ENCODE measurements around the gene C1D.

GRCh38 chr2:68104111-68104835 is 41.5 kb upstream of the C1D start:
- TF ChIP-seq, protein P1, sequence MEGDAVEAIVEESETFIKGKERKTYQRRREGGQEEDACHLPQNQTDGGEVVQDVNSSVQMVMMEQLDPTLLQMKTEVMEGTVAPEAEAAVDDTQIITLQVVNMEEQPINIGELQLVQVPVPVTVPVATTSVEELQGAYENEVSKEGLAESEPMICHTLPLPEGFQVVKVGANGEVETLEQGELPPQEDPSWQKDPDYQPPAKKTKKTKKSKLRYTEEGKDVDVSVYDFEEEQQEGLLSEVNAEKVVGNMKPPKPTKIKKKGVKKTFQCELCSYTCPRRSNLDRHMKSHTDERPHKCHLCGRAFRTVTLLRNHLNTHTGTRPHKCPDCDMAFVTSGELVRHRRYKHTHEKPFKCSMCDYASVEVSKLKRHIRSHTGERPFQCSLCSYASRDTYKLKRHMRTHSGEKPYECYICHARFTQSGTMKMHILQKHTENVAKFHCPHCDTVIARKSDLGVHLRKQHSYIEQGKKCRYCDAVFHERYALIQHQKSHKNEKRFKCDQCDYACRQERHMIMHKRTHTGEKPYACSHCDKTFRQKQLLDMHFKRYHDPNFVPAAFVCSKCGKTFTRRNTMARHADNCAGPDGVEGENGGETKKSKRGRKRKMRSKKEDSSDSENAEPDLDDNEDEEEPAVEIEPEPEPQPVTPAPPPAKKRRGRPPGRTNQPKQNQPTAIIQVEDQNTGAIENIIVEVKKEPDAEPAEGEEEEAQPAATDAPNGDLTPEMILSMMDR (IDR thresholded peaks at IDR 0.05; ENCODE audit: extremely low read depth in 1 of 2, insufficient read depth in 1 of 2, low read depth in 1 of 2, low read length in 2 of 2), result no peak
- TF ChIP-seq JUN (IDR thresholded peaks at IDR 0.05; ENCODE audit: borderline replicate concordance, insufficient read depth, insufficient read length, low read depth) (no peak), GATA2 (IDR thresholded peaks at IDR 0.05; ENCODE audit: insufficient read depth, insufficient read length, low read depth, low read length) (no peak)
